ENCODE results near the gene VIPR1.

DNA sequence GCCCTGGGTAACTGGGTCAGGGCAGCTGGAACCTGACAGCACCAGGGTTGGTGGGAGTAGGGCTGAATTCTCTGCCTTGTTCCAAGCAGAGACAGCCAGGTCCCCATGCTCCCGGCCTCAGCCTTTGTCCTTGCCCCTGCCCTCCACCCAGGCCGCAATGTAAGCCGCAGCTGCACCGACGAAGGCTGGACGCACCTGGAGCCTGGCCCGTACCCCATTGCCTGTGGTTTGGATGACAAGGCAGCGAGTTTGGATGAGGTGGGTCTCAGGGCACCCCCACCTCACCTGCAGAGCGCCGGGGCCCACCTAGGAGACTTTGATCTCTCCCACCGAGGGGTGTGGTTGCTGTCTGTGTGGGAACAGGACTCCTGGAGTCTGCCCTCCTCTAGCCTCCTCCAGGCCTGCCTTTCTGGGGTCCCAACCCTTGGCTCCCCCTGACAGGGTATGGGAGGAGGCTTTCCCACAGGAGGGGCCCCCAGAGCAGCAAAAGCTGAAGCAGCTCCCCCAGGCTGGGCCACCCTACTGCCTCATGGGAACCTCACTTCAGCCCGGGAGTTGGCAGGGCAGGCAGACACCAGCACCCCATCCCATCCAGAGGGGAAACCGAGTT is 23.4 kb downstream of the VIPR1 start:
- TF ChIP-seq SP1 (IDR thresholded peaks at IDR 0.05) (no peak), JUND (IDR thresholded peaks at IDR 0.05) (no peak), HNF4G (IDR thresholded peaks at IDR 0.05) (no peak), RAD21 (IDR thresholded peaks at IDR 0.05) (no peak), GABPA (IDR thresholded peaks at IDR 0.05 in 1 of 2, conservative IDR thresholded peaks at IDR 0.05 in 1 of 2) (no peak), RXRA (IDR thresholded peaks at IDR 0.05) (no peak), YY1 (IDR thresholded peaks at IDR 0.05) (no peak), EGR1 (IDR thresholded peaks at IDR 0.05; ENCODE audit: low read depth in 2 of 2) (no peak)
- TF ChIP-seq, protein P1, sequence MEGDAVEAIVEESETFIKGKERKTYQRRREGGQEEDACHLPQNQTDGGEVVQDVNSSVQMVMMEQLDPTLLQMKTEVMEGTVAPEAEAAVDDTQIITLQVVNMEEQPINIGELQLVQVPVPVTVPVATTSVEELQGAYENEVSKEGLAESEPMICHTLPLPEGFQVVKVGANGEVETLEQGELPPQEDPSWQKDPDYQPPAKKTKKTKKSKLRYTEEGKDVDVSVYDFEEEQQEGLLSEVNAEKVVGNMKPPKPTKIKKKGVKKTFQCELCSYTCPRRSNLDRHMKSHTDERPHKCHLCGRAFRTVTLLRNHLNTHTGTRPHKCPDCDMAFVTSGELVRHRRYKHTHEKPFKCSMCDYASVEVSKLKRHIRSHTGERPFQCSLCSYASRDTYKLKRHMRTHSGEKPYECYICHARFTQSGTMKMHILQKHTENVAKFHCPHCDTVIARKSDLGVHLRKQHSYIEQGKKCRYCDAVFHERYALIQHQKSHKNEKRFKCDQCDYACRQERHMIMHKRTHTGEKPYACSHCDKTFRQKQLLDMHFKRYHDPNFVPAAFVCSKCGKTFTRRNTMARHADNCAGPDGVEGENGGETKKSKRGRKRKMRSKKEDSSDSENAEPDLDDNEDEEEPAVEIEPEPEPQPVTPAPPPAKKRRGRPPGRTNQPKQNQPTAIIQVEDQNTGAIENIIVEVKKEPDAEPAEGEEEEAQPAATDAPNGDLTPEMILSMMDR (IDR thresholded peaks at IDR 0.05; ENCODE audit: low read depth, low read length, missing input control): no peak
- TF ChIP-seq, protein P2, sequence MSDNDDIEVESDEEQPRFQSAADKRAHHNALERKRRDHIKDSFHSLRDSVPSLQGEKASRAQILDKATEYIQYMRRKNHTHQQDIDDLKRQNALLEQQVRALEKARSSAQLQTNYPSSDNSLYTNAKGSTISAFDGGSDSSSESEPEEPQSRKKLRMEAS (IDR thresholded peaks at IDR 0.05): no peak
- TF ChIP-seq, protein P3, sequence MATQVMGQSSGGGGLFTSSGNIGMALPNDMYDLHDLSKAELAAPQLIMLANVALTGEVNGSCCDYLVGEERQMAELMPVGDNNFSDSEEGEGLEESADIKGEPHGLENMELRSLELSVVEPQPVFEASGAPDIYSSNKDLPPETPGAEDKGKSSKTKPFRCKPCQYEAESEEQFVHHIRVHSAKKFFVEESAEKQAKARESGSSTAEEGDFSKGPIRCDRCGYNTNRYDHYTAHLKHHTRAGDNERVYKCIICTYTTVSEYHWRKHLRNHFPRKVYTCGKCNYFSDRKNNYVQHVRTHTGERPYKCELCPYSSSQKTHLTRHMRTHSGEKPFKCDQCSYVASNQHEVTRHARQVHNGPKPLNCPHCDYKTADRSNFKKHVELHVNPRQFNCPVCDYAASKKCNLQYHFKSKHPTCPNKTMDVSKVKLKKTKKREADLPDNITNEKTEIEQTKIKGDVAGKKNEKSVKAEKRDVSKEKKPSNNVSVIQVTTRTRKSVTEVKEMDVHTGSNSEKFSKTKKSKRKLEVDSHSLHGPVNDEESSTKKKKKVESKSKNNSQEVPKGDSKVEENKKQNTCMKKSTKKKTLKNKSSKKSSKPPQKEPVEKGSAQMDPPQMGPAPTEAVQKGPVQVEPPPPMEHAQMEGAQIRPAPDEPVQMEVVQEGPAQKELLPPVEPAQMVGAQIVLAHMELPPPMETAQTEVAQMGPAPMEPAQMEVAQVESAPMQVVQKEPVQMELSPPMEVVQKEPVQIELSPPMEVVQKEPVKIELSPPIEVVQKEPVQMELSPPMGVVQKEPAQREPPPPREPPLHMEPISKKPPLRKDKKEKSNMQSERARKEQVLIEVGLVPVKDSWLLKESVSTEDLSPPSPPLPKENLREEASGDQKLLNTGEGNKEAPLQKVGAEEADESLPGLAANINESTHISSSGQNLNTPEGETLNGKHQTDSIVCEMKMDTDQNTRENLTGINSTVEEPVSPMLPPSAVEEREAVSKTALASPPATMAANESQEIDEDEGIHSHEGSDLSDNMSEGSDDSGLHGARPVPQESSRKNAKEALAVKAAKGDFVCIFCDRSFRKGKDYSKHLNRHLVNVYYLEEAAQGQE (IDR thresholded peaks at IDR 0.05): no peak
- TF ChIP-seq, protein P4, sequence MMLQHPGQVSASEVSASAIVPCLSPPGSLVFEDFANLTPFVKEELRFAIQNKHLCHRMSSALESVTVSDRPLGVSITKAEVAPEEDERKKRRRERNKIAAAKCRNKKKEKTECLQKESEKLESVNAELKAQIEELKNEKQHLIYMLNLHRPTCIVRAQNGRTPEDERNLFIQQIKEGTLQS (IDR thresholded peaks at IDR 0.05): no peak
